ENCODE measurements around the gene CCT7.

DNA sequence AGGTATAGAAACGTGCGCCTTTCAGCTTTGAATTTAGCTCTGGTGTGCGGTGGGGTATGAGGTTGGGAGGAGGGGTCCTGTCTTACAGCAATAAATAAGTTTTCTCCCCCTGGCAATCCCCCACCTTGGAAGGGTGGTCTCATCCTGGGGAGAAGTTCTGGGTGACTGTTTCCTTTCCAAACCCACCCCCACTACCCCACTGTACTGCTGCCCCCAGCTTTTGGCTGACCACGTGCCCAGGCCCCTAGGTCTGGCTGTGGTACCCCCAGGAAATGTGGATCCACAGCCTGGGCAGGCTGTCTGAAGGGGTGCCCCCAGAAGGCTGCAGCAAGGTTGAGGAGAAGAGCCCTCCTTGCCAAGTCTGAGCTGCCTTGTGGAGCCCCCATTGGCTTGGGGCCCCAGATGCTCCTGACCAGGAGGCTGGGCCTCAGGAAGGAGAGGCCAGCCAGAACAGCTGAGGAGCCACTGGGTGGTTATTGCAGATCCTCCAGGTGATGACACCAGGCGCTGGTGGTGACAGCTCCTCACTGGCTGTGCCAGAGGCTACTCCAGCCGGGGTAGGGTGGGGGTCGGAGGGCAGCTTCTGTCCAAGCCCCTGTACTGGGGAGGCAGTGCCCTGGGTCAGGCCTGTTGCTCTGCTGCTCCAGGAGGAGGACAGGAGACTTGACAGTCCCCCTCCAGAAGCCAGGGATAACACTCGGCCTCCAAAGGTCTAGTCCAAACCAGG lies 24.2 kb downstream of the CCT7 start:
- TF ChIP-seq YY1 (IDR thresholded peaks at IDR 0.05; ENCODE audit: low read depth, low read length) (no peak), GTF2F1 (IDR thresholded peaks at IDR 0.05; ENCODE audit: borderline replicate concordance, low read depth, low read length) (no peak)

All from H1 (cell line).